GM12864 (cell line): ENCODE results near the gene TFB1M.

Experiments used
- DNase-seq: peaks from one replicate; pipeline ENCODE4 v3.0.0-alpha.2; 2011; ENCODE audit warnings: low read depth
- H3K4me3 ChIP-seq: 2 replicates; pipeline ENCODE4 v1.5.1; 2011; ENCODE audit warnings: mild to moderate bottlenecking, low read depth, low read length, control low read depth
- TF ChIP-seq, protein P1 (sequence below): IDR thresholded peaks from 2 replicates; pipeline ENCODE4 v1.5.1; 2011; ENCODE audit warnings: low read depth, mild to moderate bottlenecking, moderate library complexity, low read length, control low read depth, inconsistent platforms; ENCODE audit errors: missing control alignments

The TFB1M gene

DNA sequence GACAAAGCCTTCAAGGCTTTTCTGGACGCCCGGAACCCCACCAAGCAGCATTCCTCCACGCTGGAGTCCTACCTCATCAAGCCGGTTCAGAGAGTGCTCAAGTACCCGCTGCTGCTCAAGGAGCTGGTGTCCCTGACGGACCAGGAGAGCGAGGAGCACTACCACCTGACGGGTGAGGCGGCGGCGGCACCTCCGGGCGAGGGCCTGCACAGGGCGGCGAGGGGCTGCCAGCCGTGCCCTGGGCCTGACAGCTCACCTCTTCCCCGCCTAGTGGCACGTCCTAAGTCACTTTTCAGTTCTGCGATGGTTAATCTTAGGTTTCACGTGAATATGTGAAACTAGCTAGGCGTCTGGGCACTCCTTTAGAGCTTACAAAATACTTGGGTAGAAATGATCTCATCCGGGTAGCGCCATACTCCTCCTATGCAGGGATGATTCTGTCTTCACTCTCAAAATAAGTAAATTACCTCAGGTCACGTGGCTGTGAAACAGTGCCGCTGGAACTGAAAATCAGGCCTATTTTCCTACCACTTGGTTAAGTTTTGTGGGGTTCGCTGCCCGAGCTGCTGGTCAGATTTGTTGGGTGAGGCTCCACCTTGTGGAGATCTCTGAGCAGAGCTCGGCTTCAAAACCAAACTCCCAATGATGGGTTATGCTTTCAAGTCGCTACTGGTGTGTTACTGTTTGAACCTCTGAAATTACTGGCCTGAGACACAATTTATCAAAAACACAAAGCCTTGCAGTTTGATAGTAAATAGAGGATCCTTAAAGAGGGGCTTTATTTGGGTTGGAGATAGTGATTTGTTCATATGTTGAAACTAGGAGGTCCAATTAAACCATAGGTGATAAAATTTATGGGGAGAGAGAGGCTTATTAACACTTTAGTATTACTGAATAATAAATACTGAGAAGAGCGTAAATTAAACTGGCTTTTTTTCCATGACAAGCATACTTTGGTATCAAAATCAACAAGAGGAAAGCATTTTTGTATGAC is 66.0 kb downstream of the TFB1M start:
- DNase-seq: peak; percentile 69
- TF ChIP-seq, protein P1, sequence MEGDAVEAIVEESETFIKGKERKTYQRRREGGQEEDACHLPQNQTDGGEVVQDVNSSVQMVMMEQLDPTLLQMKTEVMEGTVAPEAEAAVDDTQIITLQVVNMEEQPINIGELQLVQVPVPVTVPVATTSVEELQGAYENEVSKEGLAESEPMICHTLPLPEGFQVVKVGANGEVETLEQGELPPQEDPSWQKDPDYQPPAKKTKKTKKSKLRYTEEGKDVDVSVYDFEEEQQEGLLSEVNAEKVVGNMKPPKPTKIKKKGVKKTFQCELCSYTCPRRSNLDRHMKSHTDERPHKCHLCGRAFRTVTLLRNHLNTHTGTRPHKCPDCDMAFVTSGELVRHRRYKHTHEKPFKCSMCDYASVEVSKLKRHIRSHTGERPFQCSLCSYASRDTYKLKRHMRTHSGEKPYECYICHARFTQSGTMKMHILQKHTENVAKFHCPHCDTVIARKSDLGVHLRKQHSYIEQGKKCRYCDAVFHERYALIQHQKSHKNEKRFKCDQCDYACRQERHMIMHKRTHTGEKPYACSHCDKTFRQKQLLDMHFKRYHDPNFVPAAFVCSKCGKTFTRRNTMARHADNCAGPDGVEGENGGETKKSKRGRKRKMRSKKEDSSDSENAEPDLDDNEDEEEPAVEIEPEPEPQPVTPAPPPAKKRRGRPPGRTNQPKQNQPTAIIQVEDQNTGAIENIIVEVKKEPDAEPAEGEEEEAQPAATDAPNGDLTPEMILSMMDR: peak; percentile 79
- no peak overlapping the region for H3K4me3 ChIP-seq

DNA sequence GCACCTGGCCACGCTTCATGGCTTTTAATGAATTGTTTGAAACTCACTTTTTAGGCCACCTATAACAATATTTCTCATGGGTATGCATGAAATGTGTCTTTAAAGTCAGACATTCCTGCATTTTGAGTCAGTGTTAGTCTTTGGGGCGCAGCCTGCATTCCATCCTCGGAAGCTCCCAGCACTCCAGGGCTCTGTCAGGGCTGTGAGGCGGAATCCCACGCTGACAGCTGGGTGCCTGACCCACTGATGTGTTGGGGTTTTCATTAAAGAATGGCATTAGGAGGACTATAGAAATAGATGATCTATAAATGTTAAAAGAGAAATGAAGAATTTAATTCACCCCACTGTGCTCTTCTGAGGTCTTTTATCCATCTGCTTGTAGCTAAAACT is 66.7 kb downstream of the TFB1M start:
- no peak for DNase-seq
- TF ChIP-seq, protein P1: no peak
- no peak overlapping the region for H3K4me3 ChIP-seq

DNA sequence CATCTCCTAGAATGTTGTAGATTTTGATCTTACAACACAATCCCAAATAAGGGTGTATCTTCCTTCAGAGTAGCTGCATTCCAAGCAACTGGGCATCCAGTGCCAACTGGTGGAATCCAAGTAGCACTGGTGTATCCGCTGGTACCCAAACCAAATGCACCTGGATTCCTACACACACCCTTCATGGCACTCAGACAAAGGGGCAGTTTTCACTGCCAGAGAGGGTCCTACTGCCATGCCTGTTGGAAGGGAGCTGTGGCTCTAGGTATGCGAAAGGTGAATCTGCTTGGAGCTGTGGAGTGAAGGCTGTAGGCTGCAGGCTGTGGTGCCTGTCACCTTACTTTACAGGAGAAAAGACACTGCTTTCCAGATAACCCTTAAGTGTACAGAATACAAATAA is 67.5 kb downstream of the TFB1M start:
- DNase-seq: no peak
- H3K4me3 ChIP-seq: no peak overlapping the region
- TF ChIP-seq, protein P1: no peak

DNA sequence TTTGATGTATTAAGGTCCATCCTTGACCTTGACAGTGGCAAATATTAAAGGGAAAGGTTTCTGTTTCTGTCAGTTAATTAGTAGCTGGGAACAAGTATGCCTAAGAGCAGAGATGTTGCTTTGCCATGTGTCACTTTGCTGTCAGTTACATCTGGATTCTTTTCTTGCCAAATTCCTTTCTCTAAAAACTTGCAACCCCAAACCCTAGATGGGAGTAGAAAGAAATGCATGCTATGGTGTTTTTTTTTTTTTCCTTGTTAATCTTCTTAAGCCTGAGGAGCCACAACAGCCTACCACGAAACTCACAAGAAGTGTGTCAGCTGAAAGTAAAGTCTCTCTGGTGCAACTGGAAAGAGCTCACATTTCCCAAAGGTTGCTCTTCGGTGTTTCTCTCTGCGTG is 68.5 kb downstream of the TFB1M start:
- H3K4me3 ChIP-seq: no peak overlapping the region
- TF ChIP-seq, protein P1: no peak
- no peak for DNase-seq

DNA sequence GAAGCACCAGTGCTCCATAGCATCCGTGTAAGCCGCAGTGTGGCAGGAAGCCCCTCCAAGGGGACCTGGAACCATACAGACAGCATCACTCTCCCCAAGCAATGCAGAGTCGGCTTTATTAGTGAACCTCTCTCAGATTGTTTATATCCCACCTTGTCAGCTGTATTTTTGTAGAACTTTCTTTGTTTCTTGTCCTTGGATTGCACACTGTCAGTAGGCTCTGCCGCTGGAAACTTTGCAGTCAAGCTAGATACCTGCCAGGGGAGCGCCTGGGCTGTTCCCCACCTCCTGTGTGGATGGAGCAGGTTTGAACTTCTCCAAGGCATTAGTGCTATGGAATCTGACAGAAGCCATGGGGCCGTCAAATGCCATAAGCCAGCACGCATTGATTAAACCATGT is 69.1 kb downstream of the TFB1M start:
- H3K4me3 ChIP-seq: no peak overlapping the region
- TF ChIP-seq, protein P1: no peak
- DNase-seq: no peak

DNA sequence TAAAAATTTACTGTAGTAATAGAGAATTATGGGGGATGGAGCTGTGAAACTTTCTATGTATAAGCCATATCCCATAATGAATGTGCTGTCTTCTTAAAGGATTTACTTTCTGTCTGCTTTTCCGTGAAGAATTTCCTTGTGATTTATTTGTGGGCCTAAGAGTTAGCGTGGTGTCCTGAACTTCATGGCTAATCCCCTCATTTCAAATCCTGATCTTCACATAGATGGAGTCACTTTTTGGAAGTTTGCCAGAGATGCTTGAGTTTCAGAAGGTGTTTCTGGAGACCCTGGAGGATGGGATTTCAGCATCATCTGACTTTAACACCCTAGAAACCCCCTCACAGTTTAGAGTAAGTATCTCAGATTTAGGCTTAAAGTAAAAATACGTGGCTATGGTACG is 69.8 kb downstream of the TFB1M start:
- TF ChIP-seq, protein P1: no peak
- H3K4me3 ChIP-seq: no peak overlapping the region
- no peak for DNase-seq

DNA sequence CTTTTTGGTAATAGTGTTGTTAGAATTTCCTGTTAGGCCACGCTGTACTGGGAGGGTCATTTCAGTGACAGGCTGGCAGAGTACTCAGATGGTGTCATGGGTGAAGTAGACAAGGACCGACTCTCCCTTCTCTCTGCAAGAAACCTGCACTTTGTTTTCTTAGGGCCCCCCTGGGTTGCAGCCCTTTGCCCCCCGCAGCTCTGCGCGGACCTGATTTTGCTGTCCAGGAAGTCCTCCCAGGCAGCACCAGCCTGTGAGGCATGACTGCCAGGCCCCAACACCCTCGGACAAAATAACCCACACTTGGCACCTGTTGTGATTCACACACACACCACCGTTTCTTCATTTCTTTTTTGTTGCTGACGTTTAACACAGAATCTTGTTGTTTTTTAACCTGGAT is 72.3 kb downstream of the TFB1M start:
- no peak overlapping the region for H3K4me3 ChIP-seq
- DNase-seq: no peak
- TF ChIP-seq, protein P1: no peak
